Subcutaneous adipose tissue (tissue), 4 donors: ENCODE measurements around the gene ATP8A1. TPM values are rescaled to one million over a fixed set of nuclear protein-coding genes. Genes with fewer than 3 reads are reported as not detected.

Experiments used
- CTCF ChIP-seq: fragments of 450-650 bp; IDR thresholded peaks from one replicate; pipeline ENCODE4 v1.5.1; 2016; ENCODE audit warnings: low read depth, mild to moderate bottlenecking, control low read depth, antibody characterized with exemption, moderate library complexity
- total RNA-seq, 4 donors: library from RNA; depleted of rRNA; stranded (reverse); fragments of >200 nt; gene quantifications; one replicate each; pipeline ENCODE4 v1.1.0, GENCODE V29; 2016

The ATP8A1 gene
- total RNA-seq, 4 donors from 2014 or later, result 17.6 to 38.5 (median 21.0) TPM

DNA sequence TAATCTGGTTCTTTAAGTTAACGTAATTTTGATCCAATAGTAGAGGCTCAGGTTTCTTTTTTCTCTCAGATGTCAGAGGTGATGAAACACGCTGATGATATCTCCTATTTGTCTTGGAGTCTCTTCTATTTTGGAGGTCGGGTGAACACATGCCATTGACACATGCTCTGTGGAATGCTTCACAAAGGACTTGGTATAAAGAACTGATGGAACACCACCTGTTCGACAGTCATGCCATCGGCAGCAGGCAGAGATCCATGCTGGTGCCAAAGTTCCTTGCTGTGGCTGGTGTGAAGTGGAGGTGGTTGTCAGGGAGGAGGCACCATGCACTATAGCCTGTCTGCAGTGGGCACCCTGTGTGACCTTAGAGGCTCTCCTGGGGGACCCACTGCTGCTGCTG lies 94.9 kb downstream of the ATP8A1 start:
- TF ChIP-seq CTCF, result no peak

DNA sequence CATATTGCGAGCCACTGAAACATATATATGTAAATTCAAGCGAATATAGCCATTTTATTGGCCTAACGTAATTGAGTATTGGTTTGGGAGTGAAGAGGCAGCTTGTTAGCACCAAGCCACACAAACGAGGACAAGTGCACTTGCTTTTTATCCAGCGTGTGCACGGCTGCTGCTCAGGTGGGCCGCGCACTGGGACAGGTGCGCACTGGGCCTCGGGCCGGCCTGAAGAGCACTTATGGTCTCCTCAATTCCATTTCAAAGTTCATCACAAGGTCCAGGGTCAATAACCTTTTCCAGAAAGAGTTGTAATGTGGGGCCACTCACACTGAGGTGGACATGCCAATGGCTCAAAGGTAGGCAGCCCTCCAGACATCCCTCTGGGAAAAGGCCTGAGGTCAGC lies 95.9 kb downstream of the ATP8A1 start:
- TF ChIP-seq CTCF, result no peak

DNA sequence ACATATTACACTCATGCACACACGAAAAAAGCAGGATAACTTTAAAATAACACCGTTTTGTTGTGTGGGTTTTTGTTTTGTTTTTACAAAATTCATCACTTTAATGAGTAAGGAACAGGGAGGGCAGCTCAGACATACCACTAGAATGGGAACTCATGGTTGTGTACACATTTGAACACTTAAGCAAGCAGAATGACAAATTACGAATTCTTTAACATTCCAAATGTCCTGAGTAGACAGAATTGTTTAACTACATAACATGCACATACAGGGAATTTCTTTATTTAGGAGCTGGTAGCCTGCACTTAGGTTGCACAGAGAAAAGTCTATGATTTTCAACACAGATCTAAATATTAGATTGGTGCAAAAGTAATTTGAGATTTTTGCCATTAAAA lies 96.4 kb downstream of the ATP8A1 start:
- TF ChIP-seq CTCF, result no peak

- no peak for TF ChIP-seq CTCF
These were observed 98.7 kb downstream of the ATP8A1 start for GRCh38 chr4:42558156-42558555.

GRCh38 chr4:42555828-42556227 lies 101.1 kb downstream of the ATP8A1 start:
- TF ChIP-seq CTCF, result no peak

DNA sequence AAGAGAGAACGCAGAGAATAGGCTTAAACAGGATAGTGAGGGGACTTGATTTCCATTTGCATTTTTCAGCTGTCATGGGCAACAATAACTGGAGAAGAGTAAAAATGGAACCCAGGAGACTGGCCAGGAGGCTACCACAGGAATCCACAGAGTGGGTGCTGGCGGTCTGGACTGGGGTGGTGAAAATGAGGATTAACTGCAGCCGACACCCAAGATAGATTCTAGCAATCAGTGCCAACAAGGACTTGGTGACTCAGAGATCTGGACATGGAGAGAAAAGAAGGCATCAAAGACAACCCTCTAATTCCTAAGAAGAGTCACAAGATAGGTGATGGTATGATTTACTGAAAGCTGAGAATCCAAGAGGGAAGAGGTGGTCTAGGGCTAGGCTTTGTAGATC lies 102.8 kb downstream of the ATP8A1 start:
- TF ChIP-seq CTCF, result no peak

DNA sequence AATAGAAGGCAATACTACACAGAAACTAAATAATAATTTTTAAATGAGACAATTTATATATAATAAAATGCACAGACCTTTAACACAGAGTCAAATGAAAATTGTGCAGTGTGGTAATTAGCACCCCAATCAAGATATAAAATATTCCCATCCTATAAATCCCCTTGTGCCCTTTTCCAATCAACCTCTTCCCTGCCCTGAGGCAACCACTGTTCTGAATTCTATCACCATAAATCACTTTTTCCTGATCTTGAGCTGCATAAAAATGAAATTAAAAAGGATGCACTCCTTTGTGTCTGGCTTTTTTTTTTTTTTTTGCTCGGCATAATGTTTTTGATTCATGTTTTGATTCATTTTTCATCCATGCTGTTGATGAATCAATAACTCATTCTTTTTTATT lies 107.0 kb downstream of the ATP8A1 start:
- TF ChIP-seq CTCF, result no peak

- no peak for TF ChIP-seq CTCF
These were observed 109.1 kb downstream of the ATP8A1 start for GRCh38 chr4:42547805-42548204.
